GM12878 (cell line): ENCODE data around the gene ESRRG. TPM values are rescaled to one million over a fixed set of nuclear protein-coding genes. Genes with fewer than 3 reads are reported as not detected.

Source experiments
- ATAC-seq: fragments of 200-7000 bp; cut with Tn5 transposase; 3 replicates; pipeline ENCODE4 v1.9.1; 2020; ENCODE audit warnings: mild to moderate bottlenecking, moderate library complexity
- BruUV-seq: library from RNA; stranded (reverse); fragments of 400-500 nt; replicated peaks from 2 replicates; lab custom pipeline; 2021; lab: Mats Ljungman, UMichigan
- CTCF ChIA-PET: fragments of 300-600 bp; sonication (Branson Sonifier 250); formaldehyde crosslinking; extraction: SDS; loops from one replicate; lab custom pipeline; 2021; ENCODE audit warnings: inconsistent platforms; lab: Yijun Ruan, JAX
- POLR2A ChIA-PET: fragments of 350-600 bp; formaldehyde crosslinking; extraction: SDS; loops from one replicate; lab custom pipeline; 2021; ENCODE audit warnings: inconsistent platforms; lab: Charles Lee
- RAD21 ChIA-PET: fragments of 300-600 bp; sonication (Branson Sonifier 250); formaldehyde crosslinking; loops from one replicate; lab custom pipeline; 2023; ENCODE audit warnings: antibody characterized with exemption; ENCODE audit not compliant: unreplicated experiment; lab: Charles Lee
- SMC1A ChIA-PET: fragments of 300-600 bp; sonication (Branson Sonifier 250); formaldehyde crosslinking; loops from one replicate; lab custom pipeline; 2023; ENCODE audit not compliant: unreplicated experiment, uncharacterized antibody; lab: Charles Lee
- DNase-seq: peaks from one replicate; pipeline ENCODE4 v3.0.0-alpha.2; 2011; ENCODE audit warnings: low read depth, low spot score
- FAIRE-seq: peaks from 3 replicates; lab custom pipeline; 2011; peaks lifted over from hg19 to GRCh38; lab: Jason Lieb, UNC
- H2AFZ ChIP-seq: 2 replicates; pipeline ENCODE4 v1.6.0; 2011; ENCODE audit warnings: low read depth, low read length, control low read depth; ENCODE audit not compliant: control insufficient read depth
- H3K27ac ChIP-seq: 2 replicates; pipeline ENCODE4 v1.5.1; 2011; ENCODE audit warnings: control low read depth; ENCODE audit not compliant: control insufficient read depth, insufficient read depth
- H3K27me3 ChIP-seq, 2 experiments: replicated peaks in 1 of 2; 2 replicates each; pipeline versions ENCODE4 v1.6.0 to v1.6.1; 2011; ENCODE audit warnings: low read length in 1 of 2; ENCODE audit not compliant: control insufficient read depth in 2 of 2, insufficient read depth in 2 of 2
- H3K36me3 ChIP-seq, 2 experiments: 2 replicates each; pipeline ENCODE4 v1.5.1; 2011; ENCODE audit warnings: low read length in 1 of 2; ENCODE audit not compliant: control insufficient read depth in 2 of 2, insufficient read depth in 2 of 2
- H3K4me1 ChIP-seq: 2 replicates; pipeline ENCODE4 v1.6.1; 2011; ENCODE audit warnings: mild to moderate bottlenecking, low read length, moderate library complexity, mixed read lengths; ENCODE audit not compliant: control insufficient read depth, insufficient read depth
- H3K4me2 ChIP-seq: 2 replicates; pipeline ENCODE4 v1.6.0; 2011; ENCODE audit warnings: control low read depth; ENCODE audit not compliant: control insufficient read depth, insufficient read depth
- H3K4me3 ChIP-seq: fragments of 200-600 bp; sonication (generic); 2 replicates; pipeline ENCODE4 v1.5.1; 2016
- H3K79me2 ChIP-seq: 2 replicates; pipeline ENCODE4 v1.6.0; 2011; ENCODE audit warnings: low read length; ENCODE audit not compliant: control insufficient read depth, insufficient read depth
- H3K9ac ChIP-seq: 2 replicates; pipeline ENCODE4 v1.8.0; 2011; ENCODE audit warnings: low read length, control low read depth, mixed read lengths; ENCODE audit not compliant: control insufficient read depth, insufficient read depth
- H3K9me3 ChIP-seq: replicated peaks from 3 replicates; pipeline ENCODE4 v1.5.1; 2011; ENCODE audit warnings: mild to moderate bottlenecking, low read length; ENCODE audit not compliant: control insufficient read depth, insufficient read depth
- H4K20me1 ChIP-seq: 2 replicates; pipeline ENCODE4 v1.6.0; 2011; ENCODE audit not compliant: control insufficient read depth, insufficient read depth
- CHD2 ChIP-seq: IDR thresholded peaks from 2 replicates; pipeline ENCODE4 v1.6.1; 2011; ENCODE audit warnings: low read depth, low read length, improper control_type of control experiment, borderline replicate concordance
- PML ChIP-seq: IDR thresholded peaks from 2 replicates; pipeline ENCODE4 v1.6.1; 2012; ENCODE audit warnings: low read length, inconsistent platforms
- SPI1 ChIP-seq: IDR thresholded peaks from 2 replicates; pipeline ENCODE4 v1.6.1; 2011; ENCODE audit warnings: low read depth, mild to moderate bottlenecking, low read length, moderate library complexity, borderline replicate concordance; ENCODE audit not compliant: insufficient read depth
- SRF ChIP-seq, 2 experiments: IDR thresholded peaks; 2 replicates each; pipeline ENCODE4 v1.6.1; 2011; ENCODE audit warnings: low read depth in 2 of 2, low read length in 2 of 2, mild to moderate bottlenecking in 1 of 2, moderate library complexity in 1 of 2
- USF2 ChIP-seq: IDR thresholded peaks from 2 replicates; pipeline ENCODE4 v1.6.1; 2011; ENCODE audit warnings: low read depth, low read length, improper control_type of control experiment, borderline replicate concordance
- WGBS: methylation state at CpG from one replicate; pipeline ENCODE4 v1.1.6; 2016; ENCODE audit warnings: low lambda C conversion rate; ENCODE audit not compliant: insufficient replicate concordance, insufficient coverage; ENCODE audit errors: missing lambda C conversion rate; 5-methylcytosine and 5-hydroxymethylcytosine counted together
- in situ Hi-C: fragments of 300-500 bp; cut with MboI; formaldehyde crosslinking; loops from 9 replicates; pipeline ENCODE4 v1.14.3; 2018; ENCODE audit warnings: mixed read lengths
- intact Hi-C: fragments of 100-400 bp; cut with micrococcal nuclease; formaldehyde crosslinking; loops from one replicate; pipeline ENCODE4 v1.14.2; 2022; ENCODE audit not compliant: unreplicated experiment
- polyA plus RNA-seq, 11 experiments: library from polyadenylated mRNA; depleted of rRNA in 4 of 11; unstranded in 6 of 11; stranded (reverse) in 5 of 11; fragments of >200 nt; fragmentation: Nextera tagmentation in 4 of 11; fragmentation: Illumina TruSeq in 1 of 11; extraction: Ambion mirVana in 4 of 11; extraction: Trizol in 1 of 11; gene quantifications; 1 replicate in 1 of 11; 2 replicates in 10 of 11; pipeline versions ENCODE4 v1.2.1 to v1.2.3, GENCODE V29; 2011 to 2016; ENCODE audit warnings: inconsistent platforms in 2 of 11, missing spikeins in 2 of 11, low read depth in 1 of 11
- total RNA-seq, 4 experiments: library from RNA; depleted of rRNA in 3 of 4; stranded (reverse); fragments of >200 nt in 3 of 4; fragmentation: Illumina TruSeq in 1 of 4; extraction: Trizol in 1 of 4; gene quantifications; 2 replicates each; pipeline versions ENCODE4 v1.2.1 to v1.2.3, GENCODE V29; 2013 to 2021
- TF ChIP-seq, protein P1 (sequence below): IDR thresholded peaks from 2 replicates; pipeline ENCODE4 v1.6.1; 2011; ENCODE audit warnings: low read depth, mild to moderate bottlenecking, low read length, moderate library complexity, borderline replicate concordance; ENCODE audit errors: extremely low read depth

The ESRRG gene
- total and polyA plus RNA-seq, 10 of the 15 experiments (the other 5 are each of a cell fraction or from before 2014, with no cell fraction given): 0.03 TPM; not detected in 9

- 53% methylated on average over 12 of the region's 12 CpGs for WGBS
- in situ Hi-C loops: no loop called here
- ChIA-PET RAD21 (no interaction called here), CTCF (no interaction called here), POLR2A (interaction anchor here (1.0 kb wide), 1 partner anchor 94 kb away, joined by 7 read pairs; no protein-coding TSS in a partner anchor), SMC1A (no interaction called here)
- Histone ChIP-seq H3K27me3 (no peaks in the 10 kb centered on the region), H3K9me3 (no peaks in the 10 kb centered on the region), H3K27ac (no peak overlapping the region), H3K79me2 (no peaks in the 10 kb centered on the region), H4K20me1 (no peaks in the 10 kb centered on the region), H3K4me2 (no peak overlapping the region), H3K4me3 (no peak overlapping the region), H2AFZ (no peak overlapping the region), H3K4me1 (no peaks in the 10 kb centered on the region), H3K36me3 (no peaks in the 10 kb centered on the region), H3K9ac (no peak overlapping the region)
- ATAC-seq (no peak), FAIRE-seq (no peak), DNase-seq (no peak)
- no peak for TF ChIP-seq SRF (IDR thresholded peaks at IDR 0.05; ENCODE audit: low read depth in 2 of 2, low read length in 2 of 2)
- no peak for TF ChIP-seq SPI1
- TF ChIP-seq, protein P1, sequence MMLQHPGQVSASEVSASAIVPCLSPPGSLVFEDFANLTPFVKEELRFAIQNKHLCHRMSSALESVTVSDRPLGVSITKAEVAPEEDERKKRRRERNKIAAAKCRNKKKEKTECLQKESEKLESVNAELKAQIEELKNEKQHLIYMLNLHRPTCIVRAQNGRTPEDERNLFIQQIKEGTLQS: no peak
- no peak for TF ChIP-seq PML
- no peak for TF ChIP-seq USF2
- TF ChIP-seq CHD2: no peak
- intact Hi-C loops: no loop called here
- BruUV-seq: no TSS peak
Observed at GRCh38 chr1:216614011-216614934, 109.0 kb downstream of the ESRRG start.
